Activated T-helper 2 cell treated with anti-CD3 and anti-CD28 coated beads, Interferon-gamma antibody, Interleukin-2, Interleukin-4, amounts not matched to agents 10 μg/mL and 5 μg/mL and 100 μg/mL, durations not matched to agents 14 hours and 24 hours and 36 hours (primary cell): Measurements from ENCODE around the gene ERMN. TPM values are rescaled to one million over a fixed set of nuclear protein-coding genes. Genes with fewer than 3 reads are reported as not detected.
"Not testable (repeated sequence)": the region's sequence is repeated elsewhere in the genome, so short reads cannot be mapped to it uniquely, and the experiment has no call there.

Source experiments
- DNase-seq: peaks from one replicate; pipeline ENCODE4 v3.0.0; 2021; ENCODE audit warnings: low spot score
- H3K27ac Mint-ChIP-seq: one replicate; pipeline ENCODE4 v1.8.0; 2021; ENCODE audit warnings: mixed read lengths
- H3K27me3 Mint-ChIP-seq: one replicate; pipeline ENCODE4 v1.8.0; 2021; ENCODE audit warnings: low read depth, mixed read lengths
- H3K36me3 Mint-ChIP-seq: one replicate; pipeline ENCODE4 v1.8.0; 2021; ENCODE audit warnings: low read depth, mixed read lengths
- H3K4me1 Mint-ChIP-seq: one replicate; pipeline ENCODE4 v1.8.0; 2021; ENCODE audit warnings: low read depth, mixed read lengths
- H3K4me3 Mint-ChIP-seq: one replicate; pipeline ENCODE4 v1.8.0; 2021; ENCODE audit warnings: low read depth, mild to moderate bottlenecking, moderate library complexity, mixed read lengths
- H3K9me3 Mint-ChIP-seq: one replicate; pipeline ENCODE4 v1.8.0; 2021; ENCODE audit warnings: mixed read lengths
- intact Hi-C: fragments of 100-400 bp; cut with micrococcal nuclease; formaldehyde crosslinking; loops from one replicate; pipeline ENCODE4 v1.15.1; 2023
- total RNA-seq: library from RNA; stranded (reverse); gene quantifications from 2 replicates; pipeline ENCODE4 v1.2.3, GENCODE V29; 2022

Gene ERMN
- total RNA-seq: 1.9 and 2.0 TPM in 2 replicates

- intact Hi-C loops: loop anchor here (2.0 to 5.0 kb wide), 4 partner anchors 23 to 271 kb away; no protein-coding TSS in a partner anchor
- no peak for DNase-seq
- H3K4me1 Mint-ChIP-seq: peaks cover 20% of the 10 kb centered on the region
- H3K27ac Mint-ChIP-seq: no peak within 1 kb of the TSS
- peaks cover 13% of the 10 kb centered on the region for H3K36me3 Mint-ChIP-seq
- no peak within 1 kb of the TSS for H3K4me3 Mint-ChIP-seq
- H3K27me3 Mint-ChIP-seq: no peaks in the 10 kb centered on the region
- H3K9me3 Mint-ChIP-seq: no peaks in the 10 kb centered on the region
These were observed at the start of gene ERMN for GRCh38 chr2:157325786-157326185. Gene ERMN (minus strand): TSS chr2:157325824. CDS start chr2:157325642, 182 bp downstream.

GRCh38 chr2:157375384-157375783 is 49.8 kb upstream of the ERMN start:
- Mint-ChIP-seq H3K27ac (no peak overlapping the region), H3K4me1 (no peaks in the 10 kb centered on the region), H3K36me3 (peaks cover 34% of the 10 kb centered on the region), H3K4me3 (no peak overlapping the region), H3K27me3 (no peaks in the 10 kb centered on the region), H3K9me3 (peaks cover 35% of the 10 kb centered on the region)
- DNase-seq: no peak
- intact Hi-C loops: no loop called here

- H3K9me3 Mint-ChIP-seq: peaks cover 16% of the 10 kb centered on the region
- DNase-seq, intact Hi-C loops: not testable (repeated sequence)
These were observed 42.9 kb upstream of the ERMN start for GRCh38 chr2:157368508-157368907.

GRCh38 chr2:157367704-157368103 is 42.1 kb upstream of the ERMN start:
- H3K4me3 Mint-ChIP-seq: no peak overlapping the region
- H3K4me1 Mint-ChIP-seq: peaks cover 12% of the 10 kb centered on the region
- peaks cover 22% of the 10 kb centered on the region for H3K9me3 Mint-ChIP-seq
- H3K27ac Mint-ChIP-seq: no peak overlapping the region
- H3K36me3 Mint-ChIP-seq: peaks cover 29% of the 10 kb centered on the region
- H3K27me3 Mint-ChIP-seq: no peaks in the 10 kb centered on the region
- intact Hi-C loops: no loop called here
- no peak for DNase-seq

More at GRCh38 chr2:157368508-157368907, 42.9 kb upstream of the ERMN start:
- not testable (repeated sequence) for H3K4me3 Mint-ChIP-seq, H3K27me3 Mint-ChIP-seq, H3K27ac Mint-ChIP-seq
- Mint-ChIP-seq H3K4me1 (peaks cover 12% of the 10 kb centered on the region), H3K36me3 (peaks cover 22% of the 10 kb centered on the region)

GRCh38 chr2:157364257-157364974 is 38.8 kb upstream of the ERMN start:
- H3K4me3 Mint-ChIP-seq: no peak overlapping the region
- no peak for DNase-seq
- H3K9me3 Mint-ChIP-seq: peaks cover 48% of the 10 kb centered on the region
- peaks cover 12% of the 10 kb centered on the region for H3K4me1 Mint-ChIP-seq
- intact Hi-C loops: no loop called here
- no peak overlapping the region for H3K27ac Mint-ChIP-seq
- peaks cover 53% of the 10 kb centered on the region for H3K36me3 Mint-ChIP-seq
- H3K27me3 Mint-ChIP-seq: no peaks in the 10 kb centered on the region

GRCh38 chr2:157363612-157364101 is 38.0 kb upstream of the ERMN start:
- intact Hi-C loops: no loop called here

GRCh38 chr2:157362627-157363026 is 37.0 kb upstream of the ERMN start:
- H3K27ac Mint-ChIP-seq: no peak overlapping the region
- H3K4me1 Mint-ChIP-seq: peaks cover 12% of the 10 kb centered on the region
- no peak overlapping the region for H3K4me3 Mint-ChIP-seq
- DNase-seq: no peak
- H3K9me3 Mint-ChIP-seq: peaks cover 43% of the 10 kb centered on the region
- intact Hi-C loops: no loop called here
- no peaks in the 10 kb centered on the region for H3K27me3 Mint-ChIP-seq
- H3K36me3 Mint-ChIP-seq: peaks cover 49% of the 10 kb centered on the region

More at GRCh38 chr2:157363612-157364101, 38.0 kb upstream of the ERMN start:
- Mint-ChIP-seq H3K9me3 (peaks cover 48% of the 10 kb centered on the region), H3K27me3 (no peaks in the 10 kb centered on the region), H3K27ac (no peak overlapping the region), H3K4me1 (peaks cover 12% of the 10 kb centered on the region), H3K36me3 (peaks cover 53% of the 10 kb centered on the region), H3K4me3 (no peak overlapping the region)
- DNase-seq: no peak

- Mint-ChIP-seq H3K27me3 (no peaks in the 10 kb centered on the region), H3K36me3 (peaks cover 45% of the 10 kb centered on the region), H3K27ac (no peak overlapping the region), H3K4me1 (peaks cover 12% of the 10 kb centered on the region), H3K9me3 (peaks cover 41% of the 10 kb centered on the region), H3K4me3 (no peak overlapping the region)
- no peak for DNase-seq
- intact Hi-C loops: no loop called here
These were observed 35.9 kb upstream of the ERMN start for GRCh38 chr2:157361526-157361925.

- no peak overlapping the region for H3K27ac Mint-ChIP-seq
- intact Hi-C loops: loop anchor here (5.0 kb wide), 1 partner anchor 33 kb away; no protein-coding TSS in a partner anchor
- H3K4me1 Mint-ChIP-seq: peaks cover 8% of the 10 kb centered on the region
- DNase-seq: no peak
- peaks cover 39% of the 10 kb centered on the region for H3K36me3 Mint-ChIP-seq
- peaks cover 37% of the 10 kb centered on the region for H3K9me3 Mint-ChIP-seq
- H3K4me3 Mint-ChIP-seq: no peak overlapping the region
- no peaks in the 10 kb centered on the region for H3K27me3 Mint-ChIP-seq
These were observed 34.0 kb upstream of the ERMN start for GRCh38 chr2:157359628-157360027.

GRCh38 chr2:157355618-157356017 is 30.0 kb upstream of the ERMN start:
- no peak for DNase-seq
- Mint-ChIP-seq H3K27ac (no peak overlapping the region), H3K27me3 (no peaks in the 10 kb centered on the region), H3K9me3 (peaks cover 21% of the 10 kb centered on the region), H3K4me3 (no peak overlapping the region), H3K4me1 (no peaks in the 10 kb centered on the region), H3K36me3 (peaks cover 10% of the 10 kb centered on the region)
- intact Hi-C loops: loop anchor here (5.0 kb wide), 1 partner anchor 37 kb away; no protein-coding TSS in a partner anchor

- intact Hi-C loops: no loop called here
- Mint-ChIP-seq H3K9me3 (peaks cover 29% of the 10 kb centered on the region), H3K36me3 (peaks cover 25% of the 10 kb centered on the region), H3K4me1 (peaks cover 8% of the 10 kb centered on the region), H3K27me3 (no peaks in the 10 kb centered on the region), H3K27ac (no peak overlapping the region), H3K4me3 (no peak overlapping the region)
- no peak for DNase-seq
These were observed 24.4 kb upstream of the ERMN start for GRCh38 chr2:157349949-157350515.

GRCh38 chr2:157348291-157348921 is 22.8 kb upstream of the ERMN start:
- Mint-ChIP-seq H3K4me1 (peaks cover 8% of the 10 kb centered on the region), H3K36me3 (peaks cover 40% of the 10 kb centered on the region), H3K27ac (no peak overlapping the region), H3K4me3 (no peak overlapping the region), H3K27me3 (no peaks in the 10 kb centered on the region), H3K9me3 (peaks cover 38% of the 10 kb centered on the region)
- DNase-seq: no peak
- intact Hi-C loops: no loop called here
